ENCODE results near the gene STPG3. TPM values are rescaled to one million over a fixed set of nuclear protein-coding genes. Genes with fewer than 3 reads are reported as not detected.
A peak's percentile ranks its signal among the peaks of the same experiment; 100 is the strongest.
"Not testable (repeated sequence)": the region's sequence is repeated elsewhere in the genome, so short reads cannot be mapped to it uniquely, and the experiment has no call there.

The STPG3 gene
- total and polyA plus RNA-seq, 2 experiments from 2014 or later, result not detected

GRCh38 chr9:137236936-137237421 lies 14.1 kb upstream of the STPG3 start:
- H3K27ac ChIP-seq (ENCODE audit: low read depth), result no peak overlapping the region
- no peaks in the 10 kb centered on the region for H3K9me3 Mint-ChIP-seq
- DNase-seq (ENCODE audit: low spot score), result no peak
- peaks cover 4% of the 10 kb centered on the region for H4K20me1 ChIP-seq (replicated peaks; ENCODE audit: insufficient read depth)
- H3K27ac Mint-ChIP-seq, result no peak overlapping the region
- peaks cover 9% of the 10 kb centered on the region for H3K36me3 Mint-ChIP-seq (ENCODE audit: low read depth)
- peaks cover 18% of the 10 kb centered on the region for H3K4me1 Mint-ChIP-seq
- no peaks in the 10 kb centered on the region for H3K27me3 ChIP-seq (ENCODE audit: insufficient read depth)
- H3K4me2 ChIP-seq, result peak overlapping the region; percentile 68
- peaks cover 10% of the 10 kb centered on the region for H3K27me3 Mint-ChIP-seq (ENCODE audit: insufficient read depth, low read depth, poor library complexity)
- no peak for TF ChIP-seq STAT1 (IDR thresholded peaks at IDR 0.05; ENCODE audit: unreplicated experiment)
- no peak for TF ChIP-seq CREB1 (CRISPR knock-in tag; IDR thresholded peaks at IDR 0.05; ENCODE audit: low read depth)
- no peak for TF ChIP-seq CTCF (conservative IDR thresholded peaks at IDR 0.05; ENCODE audit: low read depth in 2 of 2)
- no peaks in the 10 kb centered on the region for H3K36me3 ChIP-seq (ENCODE audit: insufficient read depth)
- 0 out of 2 replicates have a peak, but pooled peaks cover 4% of the 10 kb centered on the region for H3F3A ChIP-seq (replicated peaks; ENCODE audit: low read depth)
- peak overlapping the region; percentile 35; the same call in 1 of the 2 replicates for H3K4me3 ChIP-seq
- no peak overlapping the region for H3K4me3 Mint-ChIP-seq
- H2AFZ ChIP-seq, result no peak overlapping the region
- H3K9me2 ChIP-seq (ENCODE audit: insufficient read depth), result no peaks in the 10 kb centered on the region
- ATAC-seq, result peak; percentile 0; the same call in 2 of the 3 replicates
- H3K79me2 ChIP-seq (replicated peaks; ENCODE audit: insufficient read depth), result peaks cover 19% of the 10 kb centered on the region
- peaks cover 13% of the 10 kb centered on the region; the same call in 1 of the 2 replicates for H3K4me1 ChIP-seq (ENCODE audit: insufficient read depth)

- Mint-ChIP-seq H3K9me3 (no peaks in the 10 kb centered on the region), H3K4me1 (peaks cover 26% of the 10 kb centered on the region), H3K36me3 (ENCODE audit: low read depth) (peaks cover 19% of the 10 kb centered on the region), H3K27ac (no peak overlapping the region), H3K27me3 (ENCODE audit: insufficient read depth, low read depth, poor library complexity) (peaks cover 18% of the 10 kb centered on the region), H3K4me3 (peak overlapping the region; percentile 42; the same call in 1 of the 3 replicates)
- Histone ChIP-seq H2AFZ (no peak overlapping the region), H3K79me2 (replicated peaks; ENCODE audit: insufficient read depth) (peaks cover 29% of the 10 kb centered on the region), H3K27ac (ENCODE audit: low read depth) (no peak overlapping the region), H3F3A (replicated peaks; ENCODE audit: low read depth) (0 out of 2 replicates have a peak, but pooled peaks cover 14% of the 10 kb centered on the region), H3K4me2 (no peak overlapping the region), H3K27me3 (ENCODE audit: insufficient read depth) (no peaks in the 10 kb centered on the region), H3K36me3 (ENCODE audit: insufficient read depth) (no peaks in the 10 kb centered on the region), H3K4me1 (ENCODE audit: insufficient read depth) (peaks cover 16% of the 10 kb centered on the region; the same call in 1 of the 2 replicates), H3K4me3 (no peak overlapping the region), H3K9me2 (ENCODE audit: insufficient read depth) (no peaks in the 10 kb centered on the region), H4K20me1 (replicated peaks; ENCODE audit: insufficient read depth) (peaks cover 14% of the 10 kb centered on the region)
- DNase-seq (ENCODE audit: low spot score) (no peak), ATAC-seq (no peak)
- TF ChIP-seq NANOG (IDR thresholded peaks at IDR 0.05; ENCODE audit: borderline replicate concordance) (no peak), ZNF114 (CRISPR knock-in tag; IDR thresholded peaks at IDR 0.05) (no peak)
These were observed 13.0 kb upstream of the STPG3 start for GRCh38 chr9:137237759-137238726.

GRCh38 chr9:137239541-137240200 lies 11.4 kb upstream of the STPG3 start:
- H3K27ac Mint-ChIP-seq; H3K36me3 ChIP-seq (ENCODE audit: insufficient read depth); ATAC-seq; H3K27ac ChIP-seq (ENCODE audit: low read depth); H3K27me3 ChIP-seq (ENCODE audit: insufficient read depth); H3K9me3 Mint-ChIP-seq; DNase-seq (ENCODE audit: low spot score); H3K9me2 ChIP-seq (ENCODE audit: insufficient read depth): not testable (repeated sequence)
- Mint-ChIP-seq H3K4me3 (peak overlapping the region; percentile 81), H3K4me1 (peaks cover 38% of the 10 kb centered on the region), H3K36me3 (ENCODE audit: low read depth) (peaks cover 31% of the 10 kb centered on the region), H3K27me3 (ENCODE audit: insufficient read depth, low read depth, poor library complexity) (peaks cover 21% of the 10 kb centered on the region)
- peaks cover 16% of the 10 kb centered on the region for H4K20me1 ChIP-seq (replicated peaks; ENCODE audit: insufficient read depth)
- peak overlapping the region; percentile 99 for H3K4me2 ChIP-seq
- H2AFZ ChIP-seq, result peak overlapping the region; percentile 47
- 0 out of 2 replicates have a peak, but pooled peaks cover 28% of the 10 kb centered on the region for H3F3A ChIP-seq (replicated peaks; ENCODE audit: low read depth)
- peaks cover 26% of the 10 kb centered on the region; the same call in 1 of the 2 replicates for H3K4me1 ChIP-seq (ENCODE audit: insufficient read depth)
- peak overlapping the region; percentile 87 for H3K4me3 ChIP-seq
- H3K79me2 ChIP-seq (replicated peaks; ENCODE audit: insufficient read depth), result peaks cover 29% of the 10 kb centered on the region

All from GM23338 (cell line).